ENCODE measurements around the gene TTN. TPM values are rescaled to one million over a fixed set of nuclear protein-coding genes. Genes with fewer than 3 reads are reported as not detected.

TTN gene
- total and polyA plus RNA-seq, 10 of the 15 experiments (the other 5 are each of a cell fraction or from before 2014, with no cell fraction given) = 0.15 to 9.0 (median 1.8) TPM

DNA sequence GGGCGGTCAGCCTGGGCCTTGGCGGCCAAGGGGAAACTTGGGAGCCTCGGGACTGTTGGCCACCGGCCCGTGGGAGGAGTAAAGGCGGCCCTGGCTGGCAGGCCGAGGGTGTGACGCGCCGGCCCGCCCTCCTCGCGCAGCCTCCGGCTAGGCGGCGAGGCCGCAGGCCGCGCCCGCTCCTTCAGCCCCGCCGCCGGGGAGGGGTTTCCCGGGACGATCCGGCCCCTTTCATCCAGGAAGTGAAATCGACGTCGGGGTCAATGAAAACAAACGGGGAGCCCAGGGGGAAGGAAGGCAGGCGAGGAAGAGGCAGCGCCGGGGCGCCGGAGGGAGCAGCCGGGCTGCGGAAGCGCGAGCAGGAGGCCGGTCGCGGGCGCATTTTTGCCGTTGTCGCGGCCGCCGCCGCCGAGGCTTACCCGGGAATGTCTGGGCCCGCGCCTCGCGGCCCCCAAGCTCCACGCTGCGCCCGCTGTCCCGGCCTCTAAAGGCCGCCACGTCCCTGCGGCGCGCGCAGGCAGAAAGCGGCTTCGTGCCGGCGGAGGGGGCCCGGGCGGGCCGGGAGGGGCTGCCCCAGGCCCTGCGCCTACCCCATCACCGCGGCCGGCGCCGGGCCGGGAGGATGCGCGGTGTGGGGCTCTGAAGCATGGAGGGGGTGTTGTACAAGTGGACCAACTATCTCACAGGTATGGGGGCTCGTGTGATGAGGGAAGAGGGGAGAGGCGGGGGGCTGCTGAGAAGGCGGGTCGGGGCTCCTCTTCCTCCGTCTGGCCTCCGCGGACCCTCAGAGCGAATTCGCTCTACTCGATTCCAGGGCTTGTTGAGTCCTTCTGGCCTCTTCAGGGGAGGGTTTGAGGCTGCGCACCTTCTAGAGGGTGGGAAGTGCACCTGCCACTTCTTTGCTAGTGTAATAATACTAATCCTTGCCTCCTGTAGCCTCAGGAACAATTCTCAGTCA, 326.7 kb downstream of the TTN start, which contains the start of gene PLEKHA3 (continued):
- TF ChIP-seq, protein P1, sequence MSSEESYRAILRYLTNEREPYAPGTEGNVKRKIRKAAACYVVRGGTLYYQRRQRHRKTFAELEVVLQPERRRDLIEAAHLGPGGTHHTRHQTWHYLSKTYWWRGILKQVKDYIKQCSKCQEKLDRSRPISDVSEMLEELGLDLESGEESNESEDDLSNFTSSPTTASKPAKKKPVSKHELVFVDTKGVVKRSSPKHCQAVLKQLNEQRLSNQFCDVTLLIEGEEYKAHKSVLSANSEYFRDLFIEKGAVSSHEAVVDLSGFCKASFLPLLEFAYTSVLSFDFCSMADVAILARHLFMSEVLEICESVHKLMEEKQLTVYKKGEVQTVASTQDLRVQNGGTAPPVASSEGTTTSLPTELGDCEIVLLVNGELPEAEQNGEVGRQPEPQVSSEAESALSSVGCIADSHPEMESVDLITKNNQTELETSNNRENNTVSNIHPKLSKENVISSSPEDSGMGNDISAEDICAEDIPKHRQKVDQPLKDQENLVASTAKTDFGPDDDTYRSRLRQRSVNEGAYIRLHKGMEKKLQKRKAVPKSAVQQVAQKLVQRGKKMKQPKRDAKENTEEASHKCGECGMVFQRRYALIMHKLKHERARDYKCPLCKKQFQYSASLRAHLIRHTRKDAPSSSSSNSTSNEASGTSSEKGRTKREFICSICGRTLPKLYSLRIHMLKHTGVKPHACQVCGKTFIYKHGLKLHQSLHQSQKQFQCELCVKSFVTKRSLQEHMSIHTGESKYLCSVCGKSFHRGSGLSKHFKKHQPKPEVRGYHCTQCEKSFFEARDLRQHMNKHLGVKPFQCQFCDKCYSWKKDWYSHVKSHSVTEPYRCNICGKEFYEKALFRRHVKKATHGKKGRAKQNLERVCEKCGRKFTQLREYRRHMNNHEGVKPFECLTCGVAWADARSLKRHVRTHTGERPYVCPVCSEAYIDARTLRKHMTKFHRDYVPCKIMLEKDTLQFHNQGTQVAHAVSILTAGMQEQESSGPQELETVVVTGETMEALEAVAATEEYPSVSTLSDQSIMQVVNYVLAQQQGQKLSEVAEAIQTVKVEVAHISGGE (CRISPR knock-in tag; IDR thresholded peaks at IDR 0.05) = no peak
- TF ChIP-seq ZNF24 (IDR thresholded peaks at IDR 0.05) (no peak), LARP7 (IDR thresholded peaks at IDR 0.05) (peak; percentile 67), WRNIP1 (IDR thresholded peaks at IDR 0.05; ENCODE audit: borderline replicate concordance, low read depth, low read length) (no peak), ESRRA (IDR thresholded peaks at IDR 0.05; ENCODE audit: low read length) (no peak), RCOR1 (conservative IDR thresholded peaks at IDR 0.05; ENCODE audit: low read depth, low read length) (no peak), NR2F1 (conservative IDR thresholded peaks at IDR 0.05) (peak; percentile 75), BACH1 (IDR thresholded peaks at IDR 0.05; ENCODE audit: borderline replicate concordance) (peak; percentile 70), CBX3 (IDR thresholded peaks at IDR 0.05; ENCODE audit: borderline replicate concordance, low read depth) (no peak), PML (IDR thresholded peaks at IDR 0.05; ENCODE audit: low read length) (no peak), TCF7 (IDR thresholded peaks at IDR 0.05; ENCODE audit: borderline replicate concordance) (no peak), EED (IDR thresholded peaks at IDR 0.05; ENCODE audit: low read depth) (no peak; the same call in 1 of the 2 replicates), BMI1 (IDR thresholded peaks at IDR 0.05; ENCODE audit: borderline replicate concordance) (no peak), MEF2A (IDR thresholded peaks at IDR 0.05; ENCODE audit: insufficient read depth, low read depth, low read length) (no peak), MYC (IDR thresholded peaks at IDR 0.05; ENCODE audit: insufficient read depth, insufficient read length, insufficient replicate concordance, low read length, severe bottlenecking) (no peak), SMAD1 (IDR thresholded peaks at IDR 0.05; ENCODE audit: low read depth, partially characterized antibody) (no peak), TARDBP (IDR thresholded peaks at IDR 0.05; ENCODE audit: borderline replicate concordance) (no peak)
- TF ChIP-seq, protein P2, sequence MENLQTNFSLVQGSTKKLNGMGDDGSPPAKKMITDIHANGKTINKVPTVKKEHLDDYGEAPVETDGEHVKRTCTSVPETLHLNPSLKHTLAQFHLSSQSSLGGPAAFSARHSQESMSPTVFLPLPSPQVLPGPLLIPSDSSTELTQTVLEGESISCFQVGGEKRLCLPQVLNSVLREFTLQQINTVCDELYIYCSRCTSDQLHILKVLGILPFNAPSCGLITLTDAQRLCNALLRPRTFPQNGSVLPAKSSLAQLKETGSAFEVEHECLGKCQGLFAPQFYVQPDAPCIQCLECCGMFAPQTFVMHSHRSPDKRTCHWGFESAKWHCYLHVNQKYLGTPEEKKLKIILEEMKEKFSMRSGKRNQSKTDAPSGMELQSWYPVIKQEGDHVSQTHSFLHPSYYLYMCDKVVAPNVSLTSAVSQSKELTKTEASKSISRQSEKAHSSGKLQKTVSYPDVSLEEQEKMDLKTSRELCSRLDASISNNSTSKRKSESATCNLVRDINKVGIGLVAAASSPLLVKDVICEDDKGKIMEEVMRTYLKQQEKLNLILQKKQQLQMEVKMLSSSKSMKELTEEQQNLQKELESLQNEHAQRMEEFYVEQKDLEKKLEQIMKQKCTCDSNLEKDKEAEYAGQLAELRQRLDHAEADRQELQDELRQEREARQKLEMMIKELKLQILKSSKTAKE (IDR thresholded peaks at IDR 0.05; ENCODE audit: low read depth, poor library complexity, severe bottlenecking) = no peak
- TF ChIP-seq, protein P3, sequence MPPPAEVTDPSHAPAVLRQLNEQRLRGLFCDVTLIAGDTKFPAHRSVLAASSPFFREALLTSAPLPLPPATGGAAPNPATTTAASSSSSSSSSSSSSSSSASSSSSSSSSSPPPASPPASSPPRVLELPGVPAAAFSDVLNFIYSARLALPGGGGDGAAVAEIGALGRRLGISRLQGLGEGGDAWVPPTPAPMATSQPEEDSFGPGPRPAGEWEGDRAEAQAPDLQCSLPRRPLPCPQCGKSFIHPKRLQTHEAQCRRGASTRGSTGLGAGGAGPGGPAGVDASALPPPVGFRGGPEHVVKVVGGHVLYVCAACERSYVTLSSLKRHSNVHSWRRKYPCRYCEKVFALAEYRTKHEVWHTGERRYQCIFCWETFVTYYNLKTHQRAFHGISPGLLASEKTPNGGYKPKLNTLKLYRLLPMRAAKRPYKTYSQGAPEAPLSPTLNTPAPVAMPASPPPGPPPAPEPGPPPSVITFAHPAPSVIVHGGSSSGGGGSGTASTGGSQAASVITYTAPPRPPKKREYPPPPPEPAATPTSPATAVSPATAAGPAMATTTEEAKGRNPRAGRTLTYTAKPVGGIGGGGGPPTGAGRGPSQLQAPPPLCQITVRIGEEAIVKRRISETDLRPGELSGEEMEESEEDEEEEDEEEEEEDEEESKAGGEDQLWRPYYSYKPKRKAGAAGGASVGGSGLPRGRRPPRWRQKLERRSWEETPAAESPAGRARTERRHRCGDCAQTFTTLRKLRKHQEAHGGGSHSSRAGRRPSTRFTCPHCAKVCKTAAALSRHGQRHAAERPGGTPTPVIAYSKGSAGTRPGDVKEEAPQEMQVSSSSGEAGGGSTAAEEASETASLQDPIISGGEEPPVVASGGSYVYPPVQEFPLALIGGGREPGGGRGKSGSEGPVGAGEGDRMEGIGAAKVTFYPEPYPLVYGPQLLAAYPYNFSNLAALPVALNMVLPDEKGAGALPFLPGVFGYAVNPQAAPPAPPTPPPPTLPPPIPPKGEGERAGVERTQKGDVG (CRISPR knock-in tag; IDR thresholded peaks at IDR 0.05) = no peak

Data from GM12878 (cell line).